ENCODE results near the gene FLNA. TPM values are rescaled to one million over a fixed set of nuclear protein-coding genes. Genes with fewer than 3 reads are reported as not detected.
"Not testable (repeated sequence)": the region's sequence is repeated elsewhere in the genome, so short reads cannot be mapped to it uniquely, and the experiment has no call there.

Gene FLNA
- total RNA-seq, 2 donors from 2014 or later, result 124 to 773 TPM

GRCh38 chrX:154401045-154401799 lies 26.8 kb upstream of the FLNA start:
- no peak for TF ChIP-seq CTCF (IDR thresholded peaks at IDR 0.05)
- intact Hi-C loops (cut with DNase I), result loop anchor here (5.0 kb wide), 1 partner anchor 131 kb away; no protein-coding TSS in a partner anchor
- Histone ChIP-seq H3K27ac (no peak overlapping the region), H3K9ac (ENCODE audit: low read depth in 2 of 2, low read length in 2 of 2) (peak overlapping the region in 1 of 2 donors; percentile 2), H3K4me3 (no peak overlapping the region), H3K36me3 (no peaks in the 10 kb centered on the region), H3K4me1 (no peaks in the 10 kb centered on the region), H3K27me3 (no peaks in the 10 kb centered on the region), H3K9me3 (no peaks in the 10 kb centered on the region)
- DNase-seq, result no peak

GRCh38 chrX:154400369-154400817 lies 26.0 kb upstream of the FLNA start:
- H3K4me1 ChIP-seq; H3K27ac ChIP-seq; DNase-seq; H3K27me3 ChIP-seq; H3K9ac ChIP-seq (ENCODE audit: low read depth in 2 of 2, low read length in 2 of 2); H3K4me3 ChIP-seq; H3K36me3 ChIP-seq; H3K9me3 ChIP-seq: not testable (repeated sequence)
- intact Hi-C loops (cut with DNase I), result loop anchor here (5.0 kb wide), 1 partner anchor 132 kb away; no protein-coding TSS in a partner anchor

- TF ChIP-seq CTCF (IDR thresholded peaks at IDR 0.05), result no peak
- H3K27ac ChIP-seq, result peak overlapping the region; percentile 96
- no peaks in the 10 kb centered on the region for H3K4me1 ChIP-seq
- H3K9me3 ChIP-seq, result no peaks in the 10 kb centered on the region
- peak overlapping the region; percentile 63 for H3K4me3 ChIP-seq
- H3K9ac ChIP-seq (ENCODE audit: low read depth in 2 of 2, low read length in 2 of 2), result peak overlapping the region in 1 of 2 donors; percentile 98
- no peaks in the 10 kb centered on the region for H3K36me3 ChIP-seq
- DNase-seq, result no peak
- no peaks in the 10 kb centered on the region for H3K27me3 ChIP-seq
- intact Hi-C loops (cut with DNase I), result loop anchor here (5.0 kb wide), 1 partner anchor 133 kb away; no protein-coding TSS in a partner anchor
These were observed 25.3 kb upstream of the FLNA start for GRCh38 chrX:154399527-154400368.

- TF ChIP-seq CTCF (IDR thresholded peaks at IDR 0.05), result peak; percentile 79
- no peaks in the 10 kb centered on the region for H3K36me3 ChIP-seq
- peak overlapping the region; percentile 56 to 98 for H3K9ac ChIP-seq (ENCODE audit: low read depth in 2 of 2, low read length in 2 of 2)
- H3K9me3 ChIP-seq, result no peaks in the 10 kb centered on the region
- no peaks in the 10 kb centered on the region for H3K4me1 ChIP-seq
- peak overlapping the region; percentile 96 for H3K27ac ChIP-seq
- H3K27me3 ChIP-seq, result no peaks in the 10 kb centered on the region
- DNase-seq, result peak; percentile 88
- intact Hi-C loops (cut with DNase I), result no loop called here
- peak overlapping the region; percentile 63 for H3K4me3 ChIP-seq
These were observed 24.5 kb upstream of the FLNA start for GRCh38 chrX:154398668-154399526.

- Histone ChIP-seq H3K27ac (peak within 1 kb of the TSS; percentile 96), H3K4me1 (no peaks in the 10 kb centered on the region), H3K27me3 (no peaks in the 10 kb centered on the region), H3K9me3 (no peaks in the 10 kb centered on the region), H3K9ac (ENCODE audit: low read depth in 2 of 2, low read length in 2 of 2) (peak within 1 kb of the TSS; percentile 80 to 98), H3K4me3 (peak within 1 kb of the TSS; percentile 63), H3K36me3 (no peaks in the 10 kb centered on the region)
- DNase-seq, result peak; percentile 91
- intact Hi-C loops (cut with DNase I), result no loop called here
- no peak for TF ChIP-seq CTCF (IDR thresholded peaks at IDR 0.05)
These were observed 23.6 kb upstream of the FLNA start, which contains the start of gene RPL10 for GRCh38 chrX:154397888-154398667. Gene RPL10, plus strand, starts transcription at chrX:154398377. Its CDS starts 143 bp downstream, at chrX:154398520.
